ENCODE data around the gene CNTN4. TPM values are rescaled to one million over a fixed set of nuclear protein-coding genes. Genes with fewer than 3 reads are reported as not detected.

The CNTN4 gene
- total RNA-seq, 6 experiments from 2014 or later, result not detected

DNA sequence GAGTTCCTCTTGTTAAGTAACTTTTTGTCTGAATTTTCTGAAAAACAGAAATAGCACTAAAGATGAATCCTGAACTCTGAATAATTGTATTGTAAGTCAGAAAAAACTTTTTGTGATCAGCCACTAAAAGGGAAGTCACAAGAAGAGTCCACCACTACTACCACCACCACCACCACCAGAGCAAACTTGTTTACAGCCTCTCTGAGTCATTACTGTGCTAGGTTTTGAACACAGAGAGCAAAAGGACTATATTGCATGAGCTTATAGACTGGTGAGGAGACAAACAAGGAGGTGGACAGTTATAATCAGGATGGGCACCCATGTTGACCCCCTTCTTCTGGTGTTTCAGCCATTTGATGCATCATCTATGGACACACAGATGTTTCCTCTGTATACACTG is 869.8 kb downstream of the CNTN4 start:
- Mint-ChIP-seq H3K27ac (no peak overlapping the region), H3K27me3 (ENCODE audit: insufficient read depth) (no peaks in the 10 kb centered on the region; the same call in 1 of the 2 replicates), H3K4me1 (ENCODE audit: low read depth) (no peaks in the 10 kb centered on the region), H3K9me3 (peaks cover 46% of the 10 kb centered on the region), H3K4me3 (no peak overlapping the region), H3K36me3 (ENCODE audit: low read depth) (no peaks in the 10 kb centered on the region)
- TF ChIP-seq, protein P1, sequence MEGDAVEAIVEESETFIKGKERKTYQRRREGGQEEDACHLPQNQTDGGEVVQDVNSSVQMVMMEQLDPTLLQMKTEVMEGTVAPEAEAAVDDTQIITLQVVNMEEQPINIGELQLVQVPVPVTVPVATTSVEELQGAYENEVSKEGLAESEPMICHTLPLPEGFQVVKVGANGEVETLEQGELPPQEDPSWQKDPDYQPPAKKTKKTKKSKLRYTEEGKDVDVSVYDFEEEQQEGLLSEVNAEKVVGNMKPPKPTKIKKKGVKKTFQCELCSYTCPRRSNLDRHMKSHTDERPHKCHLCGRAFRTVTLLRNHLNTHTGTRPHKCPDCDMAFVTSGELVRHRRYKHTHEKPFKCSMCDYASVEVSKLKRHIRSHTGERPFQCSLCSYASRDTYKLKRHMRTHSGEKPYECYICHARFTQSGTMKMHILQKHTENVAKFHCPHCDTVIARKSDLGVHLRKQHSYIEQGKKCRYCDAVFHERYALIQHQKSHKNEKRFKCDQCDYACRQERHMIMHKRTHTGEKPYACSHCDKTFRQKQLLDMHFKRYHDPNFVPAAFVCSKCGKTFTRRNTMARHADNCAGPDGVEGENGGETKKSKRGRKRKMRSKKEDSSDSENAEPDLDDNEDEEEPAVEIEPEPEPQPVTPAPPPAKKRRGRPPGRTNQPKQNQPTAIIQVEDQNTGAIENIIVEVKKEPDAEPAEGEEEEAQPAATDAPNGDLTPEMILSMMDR (IDR thresholded peaks at IDR 0.05), result no peak
- DNase-seq, result no peak

DNA sequence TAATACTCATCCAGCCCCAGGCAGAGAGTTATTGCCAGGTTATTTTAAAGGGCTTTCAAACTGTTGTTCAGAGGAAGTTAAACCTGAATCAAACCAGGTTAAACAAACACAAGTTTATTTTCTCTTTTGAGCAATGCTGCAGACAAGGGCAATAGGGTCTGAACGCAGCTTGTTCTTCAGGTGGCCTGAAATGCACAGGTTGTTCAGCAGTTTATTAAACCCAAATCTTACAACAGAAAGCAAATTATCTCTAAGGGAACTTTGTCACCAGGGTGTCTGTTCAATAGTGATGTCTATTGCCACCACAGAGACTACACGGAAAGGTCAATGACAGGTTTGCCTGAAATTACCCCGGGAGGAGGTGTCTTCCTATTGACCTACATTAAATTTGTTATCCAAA is 877.5 kb downstream of the CNTN4 start:
- TF ChIP-seq, protein P1 (IDR thresholded peaks at IDR 0.05), result no peak
- DNase-seq, result no peak
- Mint-ChIP-seq H3K4me3 (no peak overlapping the region), H3K36me3 (ENCODE audit: low read depth) (no peaks in the 10 kb centered on the region), H3K27ac (no peak overlapping the region), H3K4me1 (ENCODE audit: low read depth) (no peaks in the 10 kb centered on the region), H3K27me3 (ENCODE audit: insufficient read depth) (peaks cover 3% of the 10 kb centered on the region; the same call in 1 of the 2 replicates), H3K9me3 (peaks cover 53% of the 10 kb centered on the region)

DNA sequence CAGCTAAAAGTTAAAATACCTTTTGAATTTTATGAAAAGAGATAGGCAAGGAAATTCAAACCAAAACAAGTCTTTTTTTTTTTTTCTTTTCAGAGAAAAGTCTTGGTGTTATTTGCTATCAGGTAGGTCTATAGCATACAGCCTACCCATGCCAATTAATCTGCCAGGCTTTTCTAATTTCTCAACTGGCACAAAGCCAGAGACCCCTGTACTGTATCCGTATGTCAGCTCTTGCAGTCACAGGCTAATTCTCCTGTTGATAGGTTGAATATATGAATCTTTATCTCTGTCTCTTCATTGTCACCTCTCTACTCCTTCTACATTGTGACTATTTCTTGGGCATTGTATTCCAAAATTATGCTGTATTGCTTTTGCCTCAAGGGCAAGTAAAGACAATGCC is 878.1 kb downstream of the CNTN4 start:
- H3K4me1 Mint-ChIP-seq (ENCODE audit: low read depth), result no peaks in the 10 kb centered on the region
- H3K4me3 Mint-ChIP-seq, result no peak overlapping the region
- H3K36me3 Mint-ChIP-seq (ENCODE audit: low read depth), result no peaks in the 10 kb centered on the region
- TF ChIP-seq, protein P1 (IDR thresholded peaks at IDR 0.05), result no peak
- H3K27ac Mint-ChIP-seq, result no peak overlapping the region
- DNase-seq, result no peak
- H3K9me3 Mint-ChIP-seq, result peaks cover 55% of the 10 kb centered on the region
- peaks cover 3% of the 10 kb centered on the region; the same call in 1 of the 2 replicates for H3K27me3 Mint-ChIP-seq (ENCODE audit: insufficient read depth)

DNA sequence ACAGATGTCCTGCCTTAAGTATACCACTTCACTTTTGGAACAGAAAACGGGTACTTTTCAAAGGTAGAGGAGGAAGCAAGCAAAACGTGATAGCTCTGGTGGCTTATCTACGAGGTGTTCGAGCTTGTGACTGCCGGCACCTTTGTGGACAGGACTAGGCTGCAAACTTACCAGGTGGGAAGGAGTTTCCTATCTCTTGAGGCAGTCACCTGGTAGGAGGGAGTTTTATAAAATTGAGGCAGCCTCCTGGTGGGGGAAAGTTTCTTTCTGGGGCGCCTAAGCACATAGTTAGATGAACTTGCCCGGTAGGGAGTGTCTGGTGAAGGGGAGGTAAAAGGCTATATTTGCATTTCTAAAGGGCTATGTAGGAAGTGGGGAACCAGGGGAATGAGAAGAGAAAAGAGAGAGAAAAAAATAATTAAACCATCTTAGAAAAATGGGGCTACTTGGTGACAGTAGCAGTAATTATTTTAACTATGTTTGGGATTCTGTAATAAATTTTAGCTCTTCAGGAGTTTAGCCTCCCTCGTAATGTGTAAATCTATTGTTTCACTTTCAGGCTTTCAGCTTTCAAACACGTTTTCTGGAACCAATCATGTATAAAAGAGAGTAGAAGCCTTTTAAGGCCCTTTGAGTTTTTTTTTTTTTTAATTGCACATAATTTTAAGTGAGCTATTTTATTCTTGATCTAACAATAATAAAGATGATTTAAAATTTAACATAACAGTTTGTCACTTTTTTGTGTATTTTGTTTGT is 880.5 kb downstream of the CNTN4 start:
- TF ChIP-seq, protein P1 (IDR thresholded peaks at IDR 0.05), result no peak
- Mint-ChIP-seq H3K9me3 (peaks cover 49% of the 10 kb centered on the region), H3K27ac (no peak overlapping the region), H3K27me3 (ENCODE audit: insufficient read depth) (peaks cover 3% of the 10 kb centered on the region; the same call in 1 of the 2 replicates), H3K4me3 (no peak overlapping the region), H3K4me1 (ENCODE audit: low read depth) (no peaks in the 10 kb centered on the region), H3K36me3 (ENCODE audit: low read depth) (no peaks in the 10 kb centered on the region; the same call in 1 of the 2 replicates)
- DNase-seq, result no peak

DNA sequence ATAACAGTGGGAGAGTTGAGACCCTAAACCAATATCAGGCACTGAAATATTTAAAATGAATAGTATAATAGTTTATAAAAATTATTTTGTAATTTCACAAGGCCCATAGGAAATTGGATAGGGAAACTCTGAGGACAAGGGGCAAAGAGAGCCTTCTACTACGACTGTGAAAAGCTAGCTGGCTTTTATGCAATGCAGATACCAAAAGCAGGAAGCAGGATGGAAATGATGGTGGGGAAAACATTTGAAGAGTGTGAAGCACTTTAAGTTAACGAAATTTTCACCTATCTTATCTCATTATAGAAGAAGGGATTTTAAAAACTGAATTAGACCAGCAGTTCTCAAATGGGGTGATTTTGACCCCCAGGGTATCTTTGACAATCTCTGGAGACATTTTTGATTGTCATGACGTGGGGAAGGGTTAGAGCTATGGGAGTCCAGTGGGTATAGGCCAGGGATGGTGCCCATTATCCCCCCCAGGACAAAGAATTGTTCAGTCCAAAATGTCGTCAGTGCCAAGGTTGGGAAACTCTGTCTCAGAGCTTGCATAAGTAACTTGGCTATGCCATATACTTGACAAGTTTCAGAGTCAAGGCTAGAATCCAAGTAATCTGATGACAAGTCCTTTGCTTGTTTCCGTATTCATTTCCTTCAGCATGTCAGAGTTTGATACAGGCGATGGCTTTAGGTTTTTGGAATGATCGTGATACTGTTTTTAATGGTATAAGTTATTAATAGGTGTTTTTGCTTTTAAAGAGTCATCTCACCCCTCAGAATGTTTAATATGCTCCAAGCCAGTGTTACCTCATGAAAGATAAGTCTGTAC is 885.6 kb downstream of the CNTN4 start:
- Mint-ChIP-seq H3K4me3 (no peak overlapping the region), H3K4me1 (ENCODE audit: low read depth) (no peaks in the 10 kb centered on the region), H3K27ac (no peak overlapping the region), H3K36me3 (ENCODE audit: low read depth) (no peaks in the 10 kb centered on the region; the same call in 1 of the 2 replicates), H3K27me3 (ENCODE audit: insufficient read depth) (no peaks in the 10 kb centered on the region), H3K9me3 (peaks cover 42% of the 10 kb centered on the region)
- no peak for DNase-seq
- TF ChIP-seq, protein P1 (IDR thresholded peaks at IDR 0.05), result no peak
